Measurements from ENCODE around the gene NAV2. TPM values are rescaled to one million over a fixed set of nuclear protein-coding genes. Genes with fewer than 3 reads are reported as not detected.

Gene NAV2
- total RNA-seq, 1 donor from 2014 or later = 9.6 TPM

DNA sequence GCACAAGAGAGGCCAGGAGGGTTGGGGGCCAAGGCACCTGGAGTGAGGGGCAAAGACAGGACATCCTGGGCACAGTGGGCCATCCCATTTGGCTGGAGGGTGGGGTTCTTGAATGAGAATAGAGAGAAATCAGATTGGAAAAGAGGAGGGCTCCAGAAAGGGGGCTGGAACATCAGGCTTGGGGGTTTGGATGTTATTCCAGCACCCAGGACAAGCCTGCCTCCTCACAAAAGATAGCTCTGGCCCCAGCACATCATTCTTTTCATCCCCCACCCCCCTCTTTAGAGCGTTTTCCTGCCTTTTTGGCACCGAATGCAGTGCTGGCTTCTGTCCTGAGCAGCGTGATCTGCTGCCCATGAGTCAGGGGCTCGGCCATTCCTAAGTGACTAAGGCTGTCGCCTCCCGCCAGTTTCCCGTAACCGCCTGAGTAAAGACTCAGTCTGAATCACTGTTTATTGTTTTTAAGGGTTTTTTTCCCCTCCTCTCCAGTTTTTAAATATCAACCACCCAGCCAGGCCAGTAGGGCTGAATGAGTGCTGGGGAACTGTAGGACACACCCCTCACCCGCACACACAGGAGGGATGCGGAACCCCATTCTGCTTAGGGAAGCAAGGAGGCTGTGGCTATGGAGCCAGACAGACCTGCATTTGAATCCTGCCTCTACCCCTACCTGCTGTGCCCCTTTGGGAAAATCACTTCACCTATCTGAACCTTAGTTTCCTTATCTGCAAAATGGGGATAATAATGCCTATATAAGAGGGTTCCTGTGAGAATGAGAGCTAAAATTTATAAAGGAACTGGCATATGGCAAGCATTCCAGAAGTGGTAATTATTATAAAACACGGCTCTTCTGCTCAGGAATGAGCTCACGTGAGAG lies 32.4 kb upstream of the NAV2 start:
- Histone ChIP-seq H3K27me3 (no peaks in the 10 kb centered on the region), H3F3A (ENCODE audit: low read depth) (peaks cover 3% of the 10 kb centered on the region), H3K36me3 (no peaks in the 10 kb centered on the region), H3K4me2 (no peak overlapping the region), H3K79me2 (ENCODE audit: low read depth) (no peaks in the 10 kb centered on the region), H4K20me1 (ENCODE audit: low read depth) (no peaks in the 10 kb centered on the region), H3K27ac (no peak overlapping the region), H3K9ac (no peak overlapping the region), H3K4me1 (peaks cover 12% of the 10 kb centered on the region), H3K9me3 (ENCODE audit: low read depth) (no peaks in the 10 kb centered on the region), H2AFZ (replicated peaks) (peak overlapping the region; percentile 1), H3K4me3 (no peak overlapping the region)
- Mint-ChIP-seq H3K27me3 (ENCODE audit: insufficient read depth, low read depth) (peaks cover 2% of the 10 kb centered on the region), H3K9me3 (no peaks in the 10 kb centered on the region), H3K36me3 (no peaks in the 10 kb centered on the region), H3K27ac (peak overlapping the region; percentile 59), H3K4me1 (peaks cover 70% of the 10 kb centered on the region), H3K4me3 (peak overlapping the region; percentile 69)
- no peak for TF ChIP-seq CTCF (IDR thresholded peaks at IDR 0.05)
- TF ChIP-seq EZH2 (IDR thresholded peaks at IDR 0.05) = no peak
- no peak for TF ChIP-seq EZH2phosphoT487 (IDR thresholded peaks at IDR 0.05)
- peak; percentile 44 for DNase-seq (ENCODE audit: low spot score)

GRCh38 chr11:19680829-19681368 lies 31.7 kb upstream of the NAV2 start:
- H3K9me3 Mint-ChIP-seq = no peaks in the 10 kb centered on the region
- H3K4me1 Mint-ChIP-seq = peaks cover 63% of the 10 kb centered on the region
- no peak for DNase-seq (ENCODE audit: low spot score)
- no peaks in the 10 kb centered on the region for H3K36me3 Mint-ChIP-seq
- no peak overlapping the region for H3K27ac Mint-ChIP-seq
- Histone ChIP-seq H3K9me3 (ENCODE audit: low read depth) (no peaks in the 10 kb centered on the region), H3K27me3 (no peaks in the 10 kb centered on the region), H3K36me3 (no peaks in the 10 kb centered on the region), H3K9ac (no peak overlapping the region), H3K4me3 (no peak overlapping the region), H4K20me1 (ENCODE audit: low read depth) (no peaks in the 10 kb centered on the region), H3K4me1 (peaks cover 12% of the 10 kb centered on the region), H2AFZ (replicated peaks) (no peak overlapping the region), H3K4me2 (no peak overlapping the region), H3K79me2 (ENCODE audit: low read depth) (no peaks in the 10 kb centered on the region), H3F3A (ENCODE audit: low read depth) (peaks cover 3% of the 10 kb centered on the region), H3K27ac (no peak overlapping the region)
- TF ChIP-seq CTCF (IDR thresholded peaks at IDR 0.05) = no peak
- TF ChIP-seq EZH2 (IDR thresholded peaks at IDR 0.05) = no peak
- no peak for TF ChIP-seq EZH2phosphoT487 (IDR thresholded peaks at IDR 0.05)
- H3K27me3 Mint-ChIP-seq (ENCODE audit: insufficient read depth, low read depth) = peaks cover 2% of the 10 kb centered on the region
- no peak overlapping the region for H3K4me3 Mint-ChIP-seq

GRCh38 chr11:19683141-19683805 lies 29.4 kb upstream of the NAV2 start:
- Histone ChIP-seq H3K4me3 (no peak overlapping the region), H3F3A (ENCODE audit: low read depth) (peaks cover 3% of the 10 kb centered on the region), H3K27ac (no peak overlapping the region), H2AFZ (replicated peaks) (no peak overlapping the region), H3K4me2 (no peak overlapping the region), H3K9me3 (ENCODE audit: low read depth) (no peaks in the 10 kb centered on the region), H3K79me2 (ENCODE audit: low read depth) (no peaks in the 10 kb centered on the region), H3K36me3 (no peaks in the 10 kb centered on the region), H4K20me1 (ENCODE audit: low read depth) (no peaks in the 10 kb centered on the region), H3K4me1 (peaks cover 13% of the 10 kb centered on the region), H3K9ac (no peak overlapping the region), H3K27me3 (no peaks in the 10 kb centered on the region)
- no peak overlapping the region for H3K27ac Mint-ChIP-seq
- peaks cover 7% of the 10 kb centered on the region for H3K27me3 Mint-ChIP-seq (ENCODE audit: insufficient read depth, low read depth)
- TF ChIP-seq EZH2phosphoT487 (IDR thresholded peaks at IDR 0.05) (no peak), CTCF (IDR thresholded peaks at IDR 0.05) (no peak), EZH2 (IDR thresholded peaks at IDR 0.05) (no peak)
- H3K36me3 Mint-ChIP-seq = no peaks in the 10 kb centered on the region
- peaks cover 51% of the 10 kb centered on the region for H3K4me1 Mint-ChIP-seq
- no peaks in the 10 kb centered on the region for H3K9me3 Mint-ChIP-seq
- no peak overlapping the region for H3K4me3 Mint-ChIP-seq
- DNase-seq (ENCODE audit: low spot score) = no peak

All from neural progenitor cell (in vitro differentiated cells).